HepG2 (cell line): ENCODE data around the gene TNK1. TPM values are rescaled to one million over a fixed set of nuclear protein-coding genes. Genes with fewer than 3 reads are reported as not detected.

Experiments used
- ATF7-NPFF ChIP-seq: sonication (generic); formaldehyde crosslinking; IDR thresholded peaks from 2 replicates; pipeline ENCODE4 v1.8.1; 2023; ENCODE audit warnings: mild to moderate bottlenecking, low read depth, missing genetic modification reagents, moderate library complexity
- CENPX ChIP-seq: sonication (generic); formaldehyde crosslinking; IDR thresholded peaks from 2 replicates; pipeline ENCODE4 v1.9.0; 2021; ENCODE audit warnings: mild to moderate bottlenecking, missing genetic modification reagents, moderate library complexity
- HNRNPL ChIP-seq: fragments of 200-400 bp; formaldehyde crosslinking; IDR thresholded peaks from 2 replicates; pipeline ENCODE4 v1.6.1; 2017; ENCODE audit warnings: mild to moderate bottlenecking, low read depth, low read length
- HNRNPLL ChIP-seq: fragments of 200-400 bp; formaldehyde crosslinking; IDR thresholded peaks from 2 replicates; pipeline ENCODE4 v1.6.1; 2017; ENCODE audit warnings: mild to moderate bottlenecking, low read depth, low read length; ENCODE audit not compliant: poor library complexity, severe bottlenecking
- HOXA3 ChIP-seq: sonication (generic); formaldehyde crosslinking; IDR thresholded peaks from 2 replicates; pipeline ENCODE4 v1.5.0; 2020; ENCODE audit warnings: missing genetic modification reagents
- KMT2A ChIP-seq: sonication (generic); formaldehyde crosslinking; IDR thresholded peaks from 2 replicates; pipeline ENCODE4 v1.4.0; 2020; ENCODE audit warnings: missing genetic modification reagents
- MXI1 ChIP-seq: IDR thresholded peaks from 3 replicates; pipeline ENCODE4 v1.6.1; 2012; ENCODE audit warnings: low read depth, low read length, inconsistent platforms, borderline replicate concordance
- MYC ChIP-seq: sonication (generic); formaldehyde crosslinking; IDR thresholded peaks from 2 replicates; pipeline ENCODE4 v1.9.0; 2021; ENCODE audit warnings: missing genetic modification reagents, borderline replicate concordance
- RAD21 ChIP-seq: fragments of 450-650 bp; formaldehyde crosslinking; IDR thresholded peaks from 2 replicates; pipeline ENCODE4 v1.5.0; 2020; ENCODE audit warnings: mild to moderate bottlenecking
- SALL1 ChIP-seq: sonication (generic); formaldehyde crosslinking; IDR thresholded peaks from 2 replicates; pipeline ENCODE4 v1.8.0; 2022; ENCODE audit warnings: mild to moderate bottlenecking, missing genetic modification reagents
- STAG1 ChIP-seq: sonication (generic); formaldehyde crosslinking; IDR thresholded peaks from 2 replicates; pipeline ENCODE4 v1.4.0; 2020; ENCODE audit warnings: missing genetic modification reagents
- ZBTB38 ChIP-seq: sonication (generic); formaldehyde crosslinking; IDR thresholded peaks from 2 replicates; pipeline ENCODE4 v1.5.1; 2020; ENCODE audit warnings: mild to moderate bottlenecking, missing genetic modification reagents
- ZFY ChIP-seq: sonication (generic); formaldehyde crosslinking; IDR thresholded peaks from 2 replicates; pipeline ENCODE4 v1.4.0; 2020; ENCODE audit warnings: missing genetic modification reagents
- ZNF468 ChIP-seq: sonication (generic); formaldehyde crosslinking; IDR thresholded peaks from 2 replicates; pipeline ENCODE4 v1.8.0; 2022; ENCODE audit warnings: mild to moderate bottlenecking, moderate library complexity, missing genetic modification reagents
- ZNF501 ChIP-seq: sonication (generic); formaldehyde crosslinking; IDR thresholded peaks from 2 replicates; pipeline ENCODE4 v1.5.1; 2020; ENCODE audit warnings: mild to moderate bottlenecking, moderate library complexity, missing genetic modification reagents
- polyA plus RNA-seq, 8 experiments: library from polyadenylated mRNA; depleted of rRNA in 3 of 8; stranded (reverse) in 7 of 8; unstranded in 1 of 8; fragments of >200 nt; fragmentation: Illumina TruSeq in 4 of 8; extraction: Trizol in 4 of 8; gene quantifications; 2 replicates each; pipeline versions ENCODE4 v1.2.1 to v1.2.3, GENCODE V29; 2011 to 2016; ENCODE audit warnings: low read depth in 4 of 8, missing spikeins in 1 of 8, mixed read lengths in 1 of 8; ENCODE audit not compliant: insufficient read depth in 1 of 8
- total RNA-seq, 5 experiments: library from RNA; depleted of rRNA; stranded (reverse); fragments of >200 nt; fragmentation: Illumina TruSeq; extraction: Trizol; gene quantifications; 2 replicates each; pipeline ENCODE4 v1.2.3, GENCODE V29; 2016; ENCODE audit warnings: low read depth in 1 of 5
- TF ChIP-seq, protein P1 (sequence below): sonication (generic); formaldehyde crosslinking; IDR thresholded peaks from 2 replicates; pipeline ENCODE4 v1.8.0; 2022; ENCODE audit warnings: mild to moderate bottlenecking, missing genetic modification reagents, moderate library complexity
- TF ChIP-seq, protein P2 (sequence below): IDR thresholded peaks from 2 replicates; pipeline ENCODE4 v1.6.1; 2016; ENCODE audit warnings: missing compliant biosample characterization, missing genetic modification reagents, borderline replicate concordance
- TF ChIP-seq, protein P3 (sequence below): sonication (generic); formaldehyde crosslinking; IDR thresholded peaks from 2 replicates; pipeline ENCODE4 v1.5.0; 2020; ENCODE audit warnings: mild to moderate bottlenecking, missing genetic modification reagents
- TF ChIP-seq, protein P4 (sequence below): sonication (generic); formaldehyde crosslinking; IDR thresholded peaks from 2 replicates; pipeline ENCODE4 v1.4.0; 2020; ENCODE audit warnings: mild to moderate bottlenecking, missing genetic modification reagents
- TF ChIP-seq, protein P5 (sequence below): sonication (generic); formaldehyde crosslinking; conservative IDR thresholded peaks from 2 replicates; pipeline ENCODE4 v1.8.0; 2022; ENCODE audit warnings: mild to moderate bottlenecking, moderate library complexity, missing genetic modification reagents

Gene TNK1
- total and polyA plus RNA-seq, 2 of the 13 experiments (the other 11 are each of a cell fraction or from before 2014, with no cell fraction given), result 2.0 to 3.5 TPM

DNA sequence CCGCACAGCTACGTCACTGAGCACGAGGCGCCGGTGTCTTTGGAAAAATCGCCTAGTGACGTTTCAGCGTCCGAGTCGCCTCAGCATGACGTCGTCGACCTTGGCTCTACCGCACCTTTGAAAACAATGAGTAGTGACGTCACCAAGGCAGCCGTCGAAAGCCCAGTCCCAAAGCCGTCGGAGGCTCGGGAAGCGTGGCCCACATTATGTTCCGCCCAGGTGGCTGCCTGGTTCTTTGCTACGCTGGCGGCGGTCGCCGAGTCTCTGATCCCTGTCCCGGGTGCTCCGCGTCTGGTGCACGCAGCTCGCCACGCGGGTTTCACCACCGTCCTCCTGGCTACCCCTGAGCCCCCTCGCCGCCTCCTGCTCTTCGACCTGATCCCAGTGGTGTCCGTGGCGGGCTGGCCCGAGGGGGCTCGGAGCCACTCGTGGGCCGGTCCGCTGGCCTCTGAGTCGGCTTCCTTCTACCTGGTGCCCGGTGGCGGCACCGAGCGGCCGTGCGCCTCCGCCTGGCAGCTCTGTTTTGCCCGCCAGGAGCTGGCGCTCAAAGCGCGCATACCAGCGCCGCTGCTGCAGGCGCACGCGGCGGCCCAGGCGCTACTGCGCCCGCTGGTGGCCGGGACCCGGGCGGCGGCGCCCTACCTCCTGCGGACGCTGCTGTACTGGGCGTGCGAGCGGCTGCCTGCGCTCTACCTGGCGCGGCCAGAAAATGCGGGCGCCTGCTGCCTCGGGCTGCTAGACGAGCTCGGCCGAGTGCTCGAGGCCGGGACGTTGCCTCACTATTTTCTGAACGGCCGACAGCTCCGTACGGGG lies 55.9 kb downstream of the TNK1 start (continued):
- TF ChIP-seq ZFY (CRISPR knock-in tag) (0 out of 2 replicates have a peak, but pooled peaks have one; percentile 25), HOXA3 (CRISPR knock-in tag) (peak; percentile 63), HNRNPL (0 out of 2 replicates have a peak, but pooled peaks have one; percentile 52), MXI1 (peak; percentile 58; the same call in 1 of the 3 replicates), ZNF501 (no peak), KMT2A (CRISPR knock-in tag) (peak; percentile 21; the same call in 1 of the 2 replicates), SALL1 (CRISPR knock-in tag) (0 out of 2 replicates have a peak, but pooled peaks have one; percentile 50), CENPX (CRISPR knock-in tag) (no peak), ATF7-NPFF (peak; percentile 34; the same call in 1 of the 2 replicates), ZNF468 (CRISPR knock-in tag) (no peak), STAG1 (CRISPR knock-in tag) (peak; percentile 74), RAD21 (CRISPR knock-in tag) (peak; percentile 96), MYC (CRISPR knock-in tag) (peak; percentile 80), ZBTB38 (CRISPR knock-in tag) (peak; percentile 34), HNRNPLL (peak; percentile 75)
- TF ChIP-seq, protein P1, sequence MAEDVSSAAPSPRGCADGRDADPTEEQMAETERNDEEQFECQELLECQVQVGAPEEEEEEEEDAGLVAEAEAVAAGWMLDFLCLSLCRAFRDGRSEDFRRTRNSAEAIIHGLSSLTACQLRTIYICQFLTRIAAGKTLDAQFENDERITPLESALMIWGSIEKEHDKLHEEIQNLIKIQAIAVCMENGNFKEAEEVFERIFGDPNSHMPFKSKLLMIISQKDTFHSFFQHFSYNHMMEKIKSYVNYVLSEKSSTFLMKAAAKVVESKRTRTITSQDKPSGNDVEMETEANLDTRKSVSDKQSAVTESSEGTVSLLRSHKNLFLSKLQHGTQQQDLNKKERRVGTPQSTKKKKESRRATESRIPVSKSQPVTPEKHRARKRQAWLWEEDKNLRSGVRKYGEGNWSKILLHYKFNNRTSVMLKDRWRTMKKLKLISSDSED (CRISPR knock-in tag), result no peak
- TF ChIP-seq, protein P2, sequence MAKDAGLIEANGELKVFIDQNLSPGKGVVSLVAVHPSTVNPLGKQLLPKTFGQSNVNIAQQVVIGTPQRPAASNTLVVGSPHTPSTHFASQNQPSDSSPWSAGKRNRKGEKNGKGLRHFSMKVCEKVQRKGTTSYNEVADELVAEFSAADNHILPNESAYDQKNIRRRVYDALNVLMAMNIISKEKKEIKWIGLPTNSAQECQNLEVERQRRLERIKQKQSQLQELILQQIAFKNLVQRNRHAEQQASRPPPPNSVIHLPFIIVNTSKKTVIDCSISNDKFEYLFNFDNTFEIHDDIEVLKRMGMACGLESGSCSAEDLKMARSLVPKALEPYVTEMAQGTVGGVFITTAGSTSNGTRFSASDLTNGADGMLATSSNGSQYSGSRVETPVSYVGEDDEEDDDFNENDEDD (CRISPR knock-in tag), result peak; percentile 71; the same call in 1 of the 2 replicates
- TF ChIP-seq, protein P3, sequence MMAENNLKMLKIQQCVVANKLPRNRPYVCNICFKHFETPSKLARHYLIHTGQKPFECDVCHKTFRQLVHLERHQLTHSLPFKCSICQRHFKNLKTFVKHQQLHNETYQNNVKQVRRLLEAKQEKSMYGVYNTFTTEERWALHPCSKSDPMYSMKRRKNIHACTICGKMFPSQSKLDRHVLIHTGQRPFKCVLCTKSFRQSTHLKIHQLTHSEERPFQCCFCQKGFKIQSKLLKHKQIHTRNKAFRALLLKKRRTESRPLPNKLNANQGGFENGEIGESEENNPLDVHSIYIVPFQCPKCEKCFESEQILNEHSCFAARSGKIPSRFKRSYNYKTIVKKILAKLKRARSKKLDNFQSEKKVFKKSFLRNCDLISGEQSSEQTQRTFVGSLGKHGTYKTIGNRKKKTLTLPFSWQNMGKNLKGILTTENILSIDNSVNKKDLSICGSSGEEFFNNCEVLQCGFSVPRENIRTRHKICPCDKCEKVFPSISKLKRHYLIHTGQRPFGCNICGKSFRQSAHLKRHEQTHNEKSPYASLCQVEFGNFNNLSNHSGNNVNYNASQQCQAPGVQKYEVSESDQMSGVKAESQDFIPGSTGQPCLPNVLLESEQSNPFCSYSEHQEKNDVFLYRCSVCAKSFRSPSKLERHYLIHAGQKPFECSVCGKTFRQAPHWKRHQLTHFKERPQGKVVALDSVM (CRISPR knock-in tag), result peak; percentile 50; the same call in 1 of the 2 replicates
- TF ChIP-seq, protein P4, sequence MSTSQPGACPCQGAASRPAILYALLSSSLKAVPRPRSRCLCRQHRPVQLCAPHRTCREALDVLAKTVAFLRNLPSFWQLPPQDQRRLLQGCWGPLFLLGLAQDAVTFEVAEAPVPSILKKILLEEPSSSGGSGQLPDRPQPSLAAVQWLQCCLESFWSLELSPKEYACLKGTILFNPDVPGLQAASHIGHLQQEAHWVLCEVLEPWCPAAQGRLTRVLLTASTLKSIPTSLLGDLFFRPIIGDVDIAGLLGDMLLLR (CRISPR knock-in tag), result 0 out of 2 replicates have a peak, but pooled peaks have one; percentile 43
- TF ChIP-seq, protein P5, sequence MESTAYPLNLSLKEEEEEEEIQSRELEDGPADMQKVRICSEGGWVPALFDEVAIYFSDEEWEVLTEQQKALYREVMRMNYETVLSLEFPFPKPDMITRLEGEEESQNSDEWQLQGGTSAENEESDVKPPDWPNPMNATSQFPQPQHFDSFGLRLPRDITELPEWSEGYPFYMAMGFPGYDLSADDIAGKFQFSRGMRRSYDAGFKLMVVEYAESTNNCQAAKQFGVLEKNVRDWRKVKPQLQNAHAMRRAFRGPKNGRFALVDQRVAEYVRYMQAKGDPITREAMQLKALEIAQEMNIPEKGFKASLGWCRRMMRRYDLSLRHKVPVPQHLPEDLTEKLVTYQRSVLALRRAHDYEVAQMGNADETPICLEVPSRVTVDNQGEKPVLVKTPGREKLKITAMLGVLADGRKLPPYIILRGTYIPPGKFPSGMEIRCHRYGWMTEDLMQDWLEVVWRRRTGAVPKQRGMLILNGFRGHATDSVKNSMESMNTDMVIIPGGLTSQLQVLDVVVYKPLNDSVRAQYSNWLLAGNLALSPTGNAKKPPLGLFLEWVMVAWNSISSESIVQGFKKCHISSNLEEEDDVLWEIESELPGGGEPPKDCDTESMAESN (CRISPR knock-in tag), result peak; percentile 55; the same call in 1 of the 2 replicates
